ENCODE measurements around the gene KCNT1. TPM values are rescaled to one million over a fixed set of nuclear protein-coding genes. Genes with fewer than 3 reads are reported as not detected.

Gene KCNT1
- total RNA-seq, 4 donors from 2014 or later: 0.06 to 0.17 TPM; not detected in 2

DNA sequence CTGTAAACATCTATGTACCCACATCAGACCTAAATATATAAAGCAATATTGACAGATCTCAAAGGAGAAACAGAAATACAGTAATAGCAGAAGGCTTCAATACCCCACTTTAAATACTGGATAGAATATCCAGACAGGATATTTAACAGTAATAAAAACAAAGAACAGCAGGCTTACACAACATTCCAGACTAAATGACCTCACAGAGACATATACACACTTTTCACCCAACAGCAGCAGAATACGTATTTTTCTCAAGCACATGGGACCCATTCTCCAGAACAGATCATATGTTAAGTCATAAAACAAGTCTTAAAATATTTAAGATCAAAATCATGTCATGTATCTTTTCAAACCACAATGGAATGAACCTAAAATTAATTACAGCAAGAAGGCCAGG is 128.5 kb downstream of the KCNT1 start:
- TF ChIP-seq POLR2A (IDR thresholded peaks at IDR 0.05; ENCODE audit: low read depth): no peak
- no peak for TF ChIP-seq EP300 (IDR thresholded peaks at IDR 0.05)
- TF ChIP-seq, protein P1, sequence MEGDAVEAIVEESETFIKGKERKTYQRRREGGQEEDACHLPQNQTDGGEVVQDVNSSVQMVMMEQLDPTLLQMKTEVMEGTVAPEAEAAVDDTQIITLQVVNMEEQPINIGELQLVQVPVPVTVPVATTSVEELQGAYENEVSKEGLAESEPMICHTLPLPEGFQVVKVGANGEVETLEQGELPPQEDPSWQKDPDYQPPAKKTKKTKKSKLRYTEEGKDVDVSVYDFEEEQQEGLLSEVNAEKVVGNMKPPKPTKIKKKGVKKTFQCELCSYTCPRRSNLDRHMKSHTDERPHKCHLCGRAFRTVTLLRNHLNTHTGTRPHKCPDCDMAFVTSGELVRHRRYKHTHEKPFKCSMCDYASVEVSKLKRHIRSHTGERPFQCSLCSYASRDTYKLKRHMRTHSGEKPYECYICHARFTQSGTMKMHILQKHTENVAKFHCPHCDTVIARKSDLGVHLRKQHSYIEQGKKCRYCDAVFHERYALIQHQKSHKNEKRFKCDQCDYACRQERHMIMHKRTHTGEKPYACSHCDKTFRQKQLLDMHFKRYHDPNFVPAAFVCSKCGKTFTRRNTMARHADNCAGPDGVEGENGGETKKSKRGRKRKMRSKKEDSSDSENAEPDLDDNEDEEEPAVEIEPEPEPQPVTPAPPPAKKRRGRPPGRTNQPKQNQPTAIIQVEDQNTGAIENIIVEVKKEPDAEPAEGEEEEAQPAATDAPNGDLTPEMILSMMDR (IDR thresholded peaks at IDR 0.05): no peak
- TF ChIP-seq POLR2AphosphoS5 (IDR thresholded peaks at IDR 0.05): no peak
- 81% methylated on average over 1 of the region's 1 CpG for WGBS
- Histone ChIP-seq H3K27me3 (no peaks in the 10 kb centered on the region), H3K36me3 (peaks cover 0 to 37% (median 11%) of the 10 kb centered on the region in 4 donors), H3K27ac (replicated peaks in 1 of 4) (no peak overlapping the region), H3K4me1 (no peaks in the 10 kb centered on the region), H3K4me3 (no peak overlapping the region), H3K9me3 (peaks cover 0 to 7% (median 3%) of the 10 kb centered on the region in 4 donors)
- DNase-seq (ENCODE audit: extremely low spot score): no peak
- intact Hi-C loops (cut with DNase I): no loop called here

DNA sequence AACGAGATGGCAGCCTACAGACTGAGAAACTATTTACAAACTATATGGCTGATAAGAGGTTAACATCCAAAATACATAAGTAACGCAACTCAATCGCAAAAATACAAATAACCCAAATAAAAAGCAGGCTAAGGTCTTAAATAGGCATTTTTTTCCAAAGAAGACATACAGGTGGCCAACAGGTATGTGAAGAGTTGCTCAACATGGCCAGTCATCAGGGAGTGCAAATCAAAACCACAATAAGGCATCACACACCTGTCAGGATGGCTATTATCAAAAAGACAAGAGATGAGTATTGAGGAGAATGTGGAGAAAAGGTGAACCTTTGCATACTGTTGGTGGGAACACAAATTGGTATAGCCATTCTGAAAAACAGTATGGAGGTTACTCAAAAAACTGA is 131.9 kb downstream of the KCNT1 start:
- H3K4me1 ChIP-seq: no peaks in the 10 kb centered on the region
- WGBS: 91% methylated on average over 3 of the region's 3 CpGs
- H3K27ac ChIP-seq (replicated peaks in 1 of 4): no peak overlapping the region
- no peak for DNase-seq (ENCODE audit: extremely low spot score)
- TF ChIP-seq POLR2A (IDR thresholded peaks at IDR 0.05; ENCODE audit: low read depth) (no peak), EP300 (IDR thresholded peaks at IDR 0.05) (no peak), POLR2AphosphoS5 (IDR thresholded peaks at IDR 0.05) (no peak)
- TF ChIP-seq, protein P1 (IDR thresholded peaks at IDR 0.05): no peak
- H3K36me3 ChIP-seq: peaks cover 0 to 19% (median 5%) of the 10 kb centered on the region in 4 donors
- H3K9me3 ChIP-seq: peaks cover 0 to 3% (median 1%) of the 10 kb centered on the region in 4 donors
- H3K4me3 ChIP-seq: no peak overlapping the region
- no peaks in the 10 kb centered on the region for H3K27me3 ChIP-seq
- intact Hi-C loops (cut with DNase I): no loop called here

DNA sequence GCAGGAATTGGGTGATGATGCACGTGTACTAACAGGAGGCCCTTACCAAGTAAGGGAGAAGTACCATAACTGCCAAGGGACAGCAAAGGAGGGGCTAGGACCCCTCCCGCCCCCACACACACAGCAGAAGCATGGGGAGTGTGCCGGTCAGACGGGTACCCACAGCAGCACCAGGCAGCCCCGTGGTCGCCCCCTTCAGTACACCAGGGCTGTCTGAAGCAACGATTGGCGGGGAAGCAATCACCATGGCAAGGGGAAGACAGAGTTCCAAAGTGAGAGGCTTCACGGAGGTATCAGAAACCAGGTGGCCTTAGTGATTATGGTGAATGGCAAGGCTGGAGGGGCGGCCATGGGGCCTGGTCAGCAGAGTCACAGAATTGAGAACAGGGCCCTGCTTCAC is 133.1 kb downstream of the KCNT1 start:
- no peaks in the 10 kb centered on the region for H3K27me3 ChIP-seq
- H3K4me3 ChIP-seq: no peak overlapping the region
- 85% methylated on average over 9 of the region's 10 CpGs for WGBS
- H3K9me3 ChIP-seq: no peaks in the 10 kb centered on the region
- no peak overlapping the region for H3K27ac ChIP-seq (replicated peaks in 1 of 4)
- peaks cover 0 to 21% (median 6%) of the 10 kb centered on the region in 4 donors for H3K36me3 ChIP-seq
- H3K4me1 ChIP-seq: no peaks in the 10 kb centered on the region
- DNase-seq (ENCODE audit: extremely low spot score): no peak
- TF ChIP-seq POLR2A (IDR thresholded peaks at IDR 0.05; ENCODE audit: low read depth) (no peak), POLR2AphosphoS5 (IDR thresholded peaks at IDR 0.05) (no peak), EP300 (IDR thresholded peaks at IDR 0.05) (no peak)
- TF ChIP-seq, protein P1 (IDR thresholded peaks at IDR 0.05): no peak
- intact Hi-C loops (cut with DNase I): no loop called here

DNA sequence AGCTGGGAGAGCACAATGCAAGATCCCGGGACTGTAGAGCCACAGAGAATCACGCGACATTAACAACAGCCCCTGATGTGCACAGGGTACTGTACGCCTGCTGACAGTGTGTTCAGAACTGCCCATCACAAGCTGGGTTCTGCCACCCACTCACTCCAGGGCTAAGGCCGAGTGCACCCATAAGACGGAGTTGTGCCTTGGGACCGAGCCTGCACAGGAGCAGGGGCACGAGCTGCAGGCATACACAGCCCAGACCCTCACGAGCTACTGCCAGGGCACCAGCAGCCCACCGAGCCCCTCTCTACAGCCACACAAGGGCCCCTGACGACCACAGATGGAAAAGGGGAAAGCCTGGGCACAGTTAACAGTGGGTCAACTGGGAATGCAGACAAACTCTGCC is 137.5 kb downstream of the KCNT1 start:
- H3K4me3 ChIP-seq: no peak overlapping the region
- H3K9me3 ChIP-seq: no peaks in the 10 kb centered on the region
- no peaks in the 10 kb centered on the region for H3K27me3 ChIP-seq
- DNase-seq (ENCODE audit: extremely low spot score): no peak
- H3K4me1 ChIP-seq: no peaks in the 10 kb centered on the region
- peaks cover 0 to 26% (median 20%) of the 10 kb centered on the region in 4 donors for H3K36me3 ChIP-seq
- H3K27ac ChIP-seq (replicated peaks in 1 of 4): no peak overlapping the region
- TF ChIP-seq POLR2AphosphoS5 (IDR thresholded peaks at IDR 0.05): no peak
- TF ChIP-seq POLR2A (IDR thresholded peaks at IDR 0.05; ENCODE audit: low read depth): no peak
- TF ChIP-seq, protein P1 (IDR thresholded peaks at IDR 0.05): no peak
- TF ChIP-seq EP300 (IDR thresholded peaks at IDR 0.05): no peak
- intact Hi-C loops (cut with DNase I): no loop called here
- 96% methylated on average over 4 of the region's 11 CpGs for WGBS

DNA sequence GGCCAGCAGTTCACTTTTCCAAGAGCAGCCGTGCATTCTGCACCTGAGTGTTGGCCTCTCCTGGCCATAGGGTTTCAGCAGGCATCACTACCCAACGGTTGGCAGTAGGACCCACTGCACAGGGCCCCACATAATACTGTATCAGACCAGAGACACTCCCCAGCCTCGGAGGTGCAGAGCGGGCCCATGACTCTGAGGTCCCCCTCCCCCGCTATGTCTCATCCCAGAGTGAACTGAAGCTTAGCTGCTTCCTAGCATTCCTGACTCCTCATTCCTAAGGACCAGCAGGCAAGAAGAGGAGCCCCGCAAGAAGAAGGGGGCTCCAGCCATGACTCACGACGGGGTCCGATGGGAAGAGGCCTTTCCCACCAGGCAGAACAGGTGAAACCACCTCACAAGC is 138.1 kb downstream of the KCNT1 start:
- 99% methylated on average over 8 of the region's 9 CpGs for WGBS
- H3K27me3 ChIP-seq: no peaks in the 10 kb centered on the region
- DNase-seq (ENCODE audit: extremely low spot score): no peak
- peaks cover 0 to 20% (median 19%) of the 10 kb centered on the region in 4 donors for H3K36me3 ChIP-seq
- TF ChIP-seq POLR2A (IDR thresholded peaks at IDR 0.05; ENCODE audit: low read depth) (no peak), POLR2AphosphoS5 (IDR thresholded peaks at IDR 0.05) (no peak), EP300 (IDR thresholded peaks at IDR 0.05) (no peak)
- TF ChIP-seq, protein P1 (IDR thresholded peaks at IDR 0.05): no peak
- H3K9me3 ChIP-seq: no peaks in the 10 kb centered on the region
- intact Hi-C loops (cut with DNase I): no loop called here
- H3K4me1 ChIP-seq: no peaks in the 10 kb centered on the region
- H3K4me3 ChIP-seq: no peak overlapping the region
- H3K27ac ChIP-seq (replicated peaks in 1 of 4): no peak overlapping the region
